ENCODE results near the gene STK24.
A peak's percentile ranks its signal among the peaks of the same experiment; 100 is the strongest.

STK24 gene

GRCh38 chr13:98405107-98405571 lies 171.8 kb downstream of the STK24 start:
- no peaks in the 10 kb centered on the region for H3K4me1 ChIP-seq (ENCODE audit: control insufficient read depth, insufficient read depth, low read length)
- no peaks in the 10 kb centered on the region for H3K36me3 ChIP-seq (ENCODE audit: control insufficient read depth, insufficient read depth, low read length)
- H3K4me3 ChIP-seq (ENCODE audit: insufficient read depth, low read depth, low read length), result no peak overlapping the region
- H3K9me3 ChIP-seq (ENCODE audit: control insufficient read depth, low read length), result no peaks in the 10 kb centered on the region
- WGBS, 2 experiments, result 23 to 33% methylated on average over 7 of the region's 7 CpGs
- peak overlapping the region; percentile 38 for H3K27ac ChIP-seq (ENCODE audit: insufficient read depth, low read depth, low read length, poor library complexity, severe bottlenecking)
- H3K27me3 ChIP-seq (ENCODE audit: control insufficient read depth, insufficient read depth, low read length, poor library complexity, severe bottlenecking), result no peaks in the 10 kb centered on the region

- WGBS, 2 experiments, result 99 to 100% methylated on average over 2 of the region's 2 CpGs
These were observed 173.8 kb downstream of the STK24 start for GRCh38 chr13:98403076-98403475.

GRCh38 chr13:98401934-98402333 lies 175.0 kb downstream of the STK24 start:
- Histone ChIP-seq H3K36me3 (ENCODE audit: control insufficient read depth, insufficient read depth, low read length) (no peaks in the 10 kb centered on the region), H3K9me3 (ENCODE audit: control insufficient read depth, low read length) (no peaks in the 10 kb centered on the region), H3K27me3 (ENCODE audit: control insufficient read depth, insufficient read depth, low read length, poor library complexity, severe bottlenecking) (no peaks in the 10 kb centered on the region), H3K4me1 (ENCODE audit: control insufficient read depth, insufficient read depth, low read length) (no peaks in the 10 kb centered on the region), H3K4me3 (ENCODE audit: insufficient read depth, low read depth, low read length) (no peak overlapping the region), H3K27ac (ENCODE audit: insufficient read depth, low read depth, low read length, poor library complexity, severe bottlenecking) (no peak overlapping the region)
- WGBS, 2 experiments, result 85 to 91% methylated on average over 12 to 13 of the region's 13 CpGs

More at GRCh38 chr13:98403076-98403475, 173.8 kb downstream of the STK24 start:
- Histone ChIP-seq H3K4me3 (ENCODE audit: insufficient read depth, low read depth, low read length) (no peak overlapping the region), H3K27ac (ENCODE audit: insufficient read depth, low read depth, low read length, poor library complexity, severe bottlenecking) (no peak overlapping the region), H3K9me3 (ENCODE audit: control insufficient read depth, low read length) (no peaks in the 10 kb centered on the region), H3K4me1 (ENCODE audit: control insufficient read depth, insufficient read depth, low read length) (no peaks in the 10 kb centered on the region), H3K36me3 (ENCODE audit: control insufficient read depth, insufficient read depth, low read length) (no peaks in the 10 kb centered on the region), H3K27me3 (ENCODE audit: control insufficient read depth, insufficient read depth, low read length, poor library complexity, severe bottlenecking) (no peaks in the 10 kb centered on the region)

- peaks cover 3% of the 10 kb centered on the region for H3K36me3 ChIP-seq (ENCODE audit: control insufficient read depth, insufficient read depth, low read length)
- H3K4me3 ChIP-seq (ENCODE audit: insufficient read depth, low read depth, low read length), result no peak overlapping the region
- no peaks in the 10 kb centered on the region for H3K9me3 ChIP-seq (ENCODE audit: control insufficient read depth, low read length)
- no peaks in the 10 kb centered on the region for H3K4me1 ChIP-seq (ENCODE audit: control insufficient read depth, insufficient read depth, low read length)
- 73 to 77% methylated on average over 4 of the region's 4 CpGs for WGBS, 2 experiments
- H3K27me3 ChIP-seq (ENCODE audit: control insufficient read depth, insufficient read depth, low read length, poor library complexity, severe bottlenecking), result no peaks in the 10 kb centered on the region
- no peak overlapping the region for H3K27ac ChIP-seq (ENCODE audit: insufficient read depth, low read depth, low read length, poor library complexity, severe bottlenecking)
These were observed 177.2 kb downstream of the STK24 start for GRCh38 chr13:98399756-98400155.

- Histone ChIP-seq H3K27me3 (ENCODE audit: control insufficient read depth, insufficient read depth, low read length, poor library complexity, severe bottlenecking) (no peaks in the 10 kb centered on the region), H3K36me3 (ENCODE audit: control insufficient read depth, insufficient read depth, low read length) (peaks cover 9% of the 10 kb centered on the region), H3K27ac (ENCODE audit: insufficient read depth, low read depth, low read length, poor library complexity, severe bottlenecking) (no peak overlapping the region), H3K4me1 (ENCODE audit: control insufficient read depth, insufficient read depth, low read length) (no peaks in the 10 kb centered on the region), H3K9me3 (ENCODE audit: control insufficient read depth, low read length) (no peaks in the 10 kb centered on the region), H3K4me3 (ENCODE audit: insufficient read depth, low read depth, low read length) (no peak overlapping the region)
- WGBS, 2 experiments, result 77 to 78% methylated on average over 5 of the region's 5 CpGs
These were observed 178.3 kb downstream of the STK24 start for GRCh38 chr13:98398581-98398980.

- H3K9me3 ChIP-seq (ENCODE audit: control insufficient read depth, low read length), result no peaks in the 10 kb centered on the region
- H3K4me1 ChIP-seq (ENCODE audit: control insufficient read depth, insufficient read depth, low read length), result no peaks in the 10 kb centered on the region
- H3K27me3 ChIP-seq (ENCODE audit: control insufficient read depth, insufficient read depth, low read length, poor library complexity, severe bottlenecking), result no peaks in the 10 kb centered on the region
- H3K27ac ChIP-seq (ENCODE audit: insufficient read depth, low read depth, low read length, poor library complexity, severe bottlenecking), result no peak overlapping the region
- H3K4me3 ChIP-seq (ENCODE audit: insufficient read depth, low read depth, low read length), result no peak overlapping the region
- peaks cover 9% of the 10 kb centered on the region for H3K36me3 ChIP-seq (ENCODE audit: control insufficient read depth, insufficient read depth, low read length)
- WGBS, 2 experiments, result 90 to 97% methylated on average over 7 of the region's 7 CpGs
These were observed 179.0 kb downstream of the STK24 start for GRCh38 chr13:98397861-98398260.

GRCh38 chr13:98397221-98397620 lies 179.7 kb downstream of the STK24 start:
- no peaks in the 10 kb centered on the region for H3K9me3 ChIP-seq (ENCODE audit: control insufficient read depth, low read length)
- no peak overlapping the region for H3K27ac ChIP-seq (ENCODE audit: insufficient read depth, low read depth, low read length, poor library complexity, severe bottlenecking)
- no peaks in the 10 kb centered on the region for H3K27me3 ChIP-seq (ENCODE audit: control insufficient read depth, insufficient read depth, low read length, poor library complexity, severe bottlenecking)
- H3K4me3 ChIP-seq (ENCODE audit: insufficient read depth, low read depth, low read length), result no peak overlapping the region
- H3K4me1 ChIP-seq (ENCODE audit: control insufficient read depth, insufficient read depth, low read length), result no peaks in the 10 kb centered on the region
- WGBS, 2 experiments, result 97% methylated on average over 1 of the region's 1 CpG
- H3K36me3 ChIP-seq (ENCODE audit: control insufficient read depth, insufficient read depth, low read length), result peaks cover 9% of the 10 kb centered on the region

- H3K36me3 ChIP-seq (ENCODE audit: control insufficient read depth, insufficient read depth, low read length), result peaks cover 9% of the 10 kb centered on the region
- no peak overlapping the region for H3K27ac ChIP-seq (ENCODE audit: insufficient read depth, low read depth, low read length, poor library complexity, severe bottlenecking)
- H3K27me3 ChIP-seq (ENCODE audit: control insufficient read depth, insufficient read depth, low read length, poor library complexity, severe bottlenecking), result no peaks in the 10 kb centered on the region
- WGBS, 2 experiments, result 95 to 96% methylated on average over 16 of the region's 16 CpGs
- H3K4me3 ChIP-seq (ENCODE audit: insufficient read depth, low read depth, low read length), result no peak overlapping the region
- H3K4me1 ChIP-seq (ENCODE audit: control insufficient read depth, insufficient read depth, low read length), result no peaks in the 10 kb centered on the region
- no peaks in the 10 kb centered on the region for H3K9me3 ChIP-seq (ENCODE audit: control insufficient read depth, low read length)
These were observed 180.7 kb downstream of the STK24 start for GRCh38 chr13:98396071-98396710.
